NB4 (cell line): ENCODE measurements around the gene MRI1.

Experiments
- DNase-seq: peaks from one replicate; pipeline ENCODE4 v3.0.0; 2010; ENCODE audit warnings: low read depth
- H3K4me3 ChIP-seq: one replicate; pipeline ENCODE4 v1.5.1; 2011; ENCODE audit warnings: mild to moderate bottlenecking, low read depth, low read length, moderate library complexity
- CTCF ChIP-seq: IDR thresholded peaks from one replicate; pipeline ENCODE4 v1.5.1; 2012; ENCODE audit warnings: low read depth, low read length
- MAX ChIP-seq: IDR thresholded peaks from 2 replicates; pipeline ENCODE4 v1.6.1; 2011; ENCODE audit warnings: low read depth, low read length
- MYC ChIP-seq: IDR thresholded peaks from 2 replicates; pipeline ENCODE4 v1.6.1; 2011; ENCODE audit warnings: low read depth, low read length
- POLR2A ChIP-seq: IDR thresholded peaks from 2 replicates; pipeline ENCODE4 v1.6.1; 2011; ENCODE audit warnings: mild to moderate bottlenecking; ENCODE audit not compliant: insufficient read length; ENCODE audit errors: extremely low read depth

Gene MRI1

DNA sequence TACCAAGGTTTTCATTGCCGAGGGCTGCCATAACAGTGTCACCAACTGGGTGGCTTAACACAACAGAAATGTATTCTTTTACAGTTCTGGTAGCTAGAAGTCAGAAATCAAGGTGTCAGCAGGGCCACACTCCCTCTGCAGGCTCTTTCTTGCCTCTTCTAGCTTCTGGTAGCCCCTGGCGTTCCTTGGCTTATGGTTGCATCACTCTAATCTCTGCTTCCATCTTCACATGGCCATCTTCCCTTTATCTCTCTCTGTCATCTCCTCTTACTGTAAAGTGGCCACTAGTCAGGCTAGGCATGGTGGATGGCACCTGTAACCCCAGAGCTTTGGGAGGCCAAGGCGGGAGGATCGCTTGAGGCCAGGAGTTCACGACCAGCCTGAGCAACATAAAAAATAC, 38.0 kb upstream of the MRI1 start:
- DNase-seq, result peak; percentile 20
- TF ChIP-seq MYC, result no peak
- TF ChIP-seq POLR2A, result no peak
- no peak for TF ChIP-seq MAX
- TF ChIP-seq CTCF, result no peak
- no peak overlapping the region for H3K4me3 ChIP-seq

- no peak overlapping the region for H3K4me3 ChIP-seq
- TF ChIP-seq CTCF, result no peak
- no peak for DNase-seq
Observed at GRCh38 chr19:13727798-13728197, 36.5 kb upstream of the MRI1 start.

GRCh38 chr19:13729859-13730258, 34.5 kb upstream of the MRI1 start:
- H3K4me3 ChIP-seq, result no peak overlapping the region
- TF ChIP-seq MYC, result no peak
- no peak for TF ChIP-seq POLR2A
- TF ChIP-seq MAX, result no peak
- no peak for TF ChIP-seq CTCF
- peak; percentile 33 for DNase-seq

GRCh38 chr19:13731147-13731964, 33.0 kb upstream of the MRI1 start:
- DNase-seq, result peak; percentile 93
- H3K4me3 ChIP-seq, result peak overlapping the region; percentile 66
- TF ChIP-seq POLR2A, result peak; percentile 89
- TF ChIP-seq MAX, result peak; percentile 40; the same call in 1 of the 2 replicates
- TF ChIP-seq CTCF, result no peak
- no peak for TF ChIP-seq MYC

DNA sequence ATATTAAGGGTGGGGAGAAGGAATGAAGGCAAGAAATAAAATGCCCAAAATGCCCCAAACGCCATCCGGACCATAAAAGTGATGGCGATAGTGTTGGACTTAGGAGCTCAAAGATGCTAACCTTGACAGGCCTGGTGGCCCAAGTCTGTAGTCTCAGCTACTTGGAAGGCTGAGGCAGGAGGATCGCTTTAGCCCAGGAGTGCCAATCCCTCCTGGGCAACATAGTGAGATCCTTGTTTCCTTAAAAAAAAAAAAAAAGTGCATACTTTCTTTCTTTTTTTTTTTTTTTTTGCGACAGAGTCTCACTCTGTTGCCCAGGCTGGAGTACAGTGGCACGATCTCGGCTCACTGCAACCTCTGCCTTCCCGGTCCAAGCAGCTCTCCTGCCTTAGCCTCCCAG, 32.0 kb upstream of the MRI1 start:
- H3K4me3 ChIP-seq, result peak overlapping the region; percentile 66
- TF ChIP-seq MYC, result no peak
- TF ChIP-seq CTCF, result no peak
- TF ChIP-seq MAX, result no peak
- no peak for TF ChIP-seq POLR2A
- DNase-seq, result no peak

DNA sequence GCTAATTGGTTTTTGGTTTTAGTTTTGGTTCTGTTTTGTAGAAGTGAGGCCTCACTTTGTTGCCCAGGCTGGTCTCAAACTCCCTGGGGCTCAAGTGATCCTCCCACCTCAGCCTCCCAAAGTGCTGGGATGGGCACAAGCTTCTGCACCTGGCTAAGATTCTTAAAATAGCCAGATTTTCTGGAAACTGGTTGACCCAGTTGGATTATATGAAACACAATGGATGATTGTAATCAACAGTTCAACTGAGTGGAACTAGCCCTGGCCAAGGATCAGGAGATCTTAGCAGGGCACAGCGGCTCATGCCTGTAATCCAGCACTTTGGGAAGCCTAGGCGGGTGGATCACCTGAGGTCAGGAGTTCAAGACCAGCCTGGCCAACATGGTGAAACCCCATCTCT, 29.6 kb upstream of the MRI1 start:
- TF ChIP-seq MAX, result no peak
- no peak for TF ChIP-seq POLR2A
- no peak for TF ChIP-seq CTCF
- no peak for TF ChIP-seq MYC
- no peak for DNase-seq
- H3K4me3 ChIP-seq, result no peak overlapping the region
